Astrocyte (in vitro differentiated cells and primary cell): ENCODE measurements around the gene TSPAN32.

ENCODE experiments used
- EZH2 ChIP-seq: IDR thresholded peaks from 2 replicates; pipeline ENCODE4 v1.6.1; 2012; ENCODE audit warnings: mild to moderate bottlenecking, low read length, inconsistent platforms; ENCODE audit not compliant: insufficient read depth
- TF ChIP-seq, protein P1 (sequence below): IDR thresholded peaks from 2 replicates; pipeline ENCODE4 v1.5.1; 2011; ENCODE audit warnings: low read depth, mild to moderate bottlenecking, inconsistent platforms, low read length, moderate library complexity; ENCODE audit not compliant: insufficient read depth

DNA sequence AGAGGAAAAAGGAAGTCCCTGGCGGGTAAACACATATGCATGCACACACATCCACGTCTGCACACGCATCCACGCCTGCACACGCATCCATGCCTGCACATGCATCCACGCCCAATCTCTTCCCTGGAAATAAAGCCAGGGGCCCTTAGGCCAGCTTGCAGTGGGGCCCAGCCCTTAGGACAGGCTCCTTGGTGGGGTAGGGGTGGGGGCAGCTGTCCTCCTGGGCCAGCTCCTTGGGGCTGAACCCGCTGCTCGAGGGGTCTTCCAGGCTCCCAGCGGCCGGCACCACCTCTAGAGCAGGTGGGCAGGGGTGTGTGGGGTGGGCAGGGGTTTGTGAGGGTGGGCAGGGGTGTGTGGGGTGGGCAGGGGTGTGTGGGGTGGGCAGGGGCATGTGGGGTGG, 2.0 kb upstream of the TSPAN32 start:
- TF ChIP-seq, protein P1, sequence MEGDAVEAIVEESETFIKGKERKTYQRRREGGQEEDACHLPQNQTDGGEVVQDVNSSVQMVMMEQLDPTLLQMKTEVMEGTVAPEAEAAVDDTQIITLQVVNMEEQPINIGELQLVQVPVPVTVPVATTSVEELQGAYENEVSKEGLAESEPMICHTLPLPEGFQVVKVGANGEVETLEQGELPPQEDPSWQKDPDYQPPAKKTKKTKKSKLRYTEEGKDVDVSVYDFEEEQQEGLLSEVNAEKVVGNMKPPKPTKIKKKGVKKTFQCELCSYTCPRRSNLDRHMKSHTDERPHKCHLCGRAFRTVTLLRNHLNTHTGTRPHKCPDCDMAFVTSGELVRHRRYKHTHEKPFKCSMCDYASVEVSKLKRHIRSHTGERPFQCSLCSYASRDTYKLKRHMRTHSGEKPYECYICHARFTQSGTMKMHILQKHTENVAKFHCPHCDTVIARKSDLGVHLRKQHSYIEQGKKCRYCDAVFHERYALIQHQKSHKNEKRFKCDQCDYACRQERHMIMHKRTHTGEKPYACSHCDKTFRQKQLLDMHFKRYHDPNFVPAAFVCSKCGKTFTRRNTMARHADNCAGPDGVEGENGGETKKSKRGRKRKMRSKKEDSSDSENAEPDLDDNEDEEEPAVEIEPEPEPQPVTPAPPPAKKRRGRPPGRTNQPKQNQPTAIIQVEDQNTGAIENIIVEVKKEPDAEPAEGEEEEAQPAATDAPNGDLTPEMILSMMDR = no peak
- TF ChIP-seq EZH2 = no peak
